Muscle layer of duodenum (tissue), 2 donors: ENCODE results near the gene MB21D2.
"Not testable (repeated sequence)": the region's sequence is repeated elsewhere in the genome, so short reads cannot be mapped to it uniquely, and the experiment has no call there.

ENCODE experiments used
- H3K27ac ChIP-seq: one replicate; pipeline ENCODE4 v1.7.0; 2013; ENCODE audit warnings: mild to moderate bottlenecking, low read length
- H3K27me3 ChIP-seq: one replicate; pipeline ENCODE4 v1.7.0; 2013; ENCODE audit warnings: low read depth, mild to moderate bottlenecking, control low read depth, low read length
- H3K36me3 ChIP-seq, 2 donors: one replicate each; pipeline ENCODE4 v1.7.0; 2013; ENCODE audit warnings: low read length in 2 of 2, control low read depth in 1 of 2, mild to moderate bottlenecking in 1 of 2; ENCODE audit not compliant: insufficient read depth in 2 of 2, control insufficient read depth in 1 of 2
- H3K4me1 ChIP-seq, 2 donors: one replicate each; pipeline ENCODE4 v1.7.0; 2013; ENCODE audit warnings: low read length in 2 of 2, mild to moderate bottlenecking in 2 of 2, control low read depth in 1 of 2, moderate library complexity in 1 of 2; ENCODE audit not compliant: insufficient read depth in 2 of 2, control insufficient read depth in 1 of 2
- H3K4me3 ChIP-seq, 2 donors: one replicate each; pipeline ENCODE4 v1.7.0; 2013; ENCODE audit warnings: low read length in 2 of 2, low read depth in 1 of 2, mild to moderate bottlenecking in 1 of 2
- H3K9me3 ChIP-seq, 2 donors: one replicate each; pipeline ENCODE4 v1.7.0; 2013; ENCODE audit warnings: low read length in 2 of 2, control low read depth in 1 of 2, mild to moderate bottlenecking in 1 of 2; ENCODE audit not compliant: control insufficient read depth in 1 of 2
- donor health status: healthy.

MB21D2 gene

GRCh38 chr3:192794216-192794615 is 123.4 kb downstream of the MB21D2 start:
- peaks cover 3 to 10% of the 10 kb centered on the region in 2 donors for H3K36me3 ChIP-seq
- no peaks in the 10 kb centered on the region for H3K4me1 ChIP-seq
- H3K27me3 ChIP-seq, result no peaks in the 10 kb centered on the region
- no peak overlapping the region for H3K4me3 ChIP-seq
- H3K9me3 ChIP-seq, result no peaks in the 10 kb centered on the region
- H3K27ac ChIP-seq, result no peak overlapping the region

GRCh38 chr3:192788816-192789515 is 128.7 kb downstream of the MB21D2 start:
- H3K27ac ChIP-seq, H3K4me3 ChIP-seq, H3K4me1 ChIP-seq, H3K9me3 ChIP-seq, H3K36me3 ChIP-seq, H3K27me3 ChIP-seq: not testable (repeated sequence)

- no peak overlapping the region for H3K4me3 ChIP-seq
- no peak overlapping the region for H3K27ac ChIP-seq
- no peaks in the 10 kb centered on the region for H3K4me1 ChIP-seq
- no peaks in the 10 kb centered on the region for H3K27me3 ChIP-seq
- H3K36me3 ChIP-seq, result no peaks in the 10 kb centered on the region
- H3K9me3 ChIP-seq, result peaks cover 0 to 14% of the 10 kb centered on the region in 2 donors
These were observed 139.1 kb downstream of the MB21D2 start for GRCh38 chr3:192778508-192778907.

GRCh38 chr3:192774341-192774740 is 143.3 kb downstream of the MB21D2 start:
- H3K27me3 ChIP-seq, H3K4me3 ChIP-seq, H3K36me3 ChIP-seq, H3K4me1 ChIP-seq, H3K27ac ChIP-seq: not testable (repeated sequence)
- H3K9me3 ChIP-seq, result peaks cover 0 to 14% of the 10 kb centered on the region in 2 donors

- no peak overlapping the region for H3K4me3 ChIP-seq
These were observed 145.3 kb downstream of the MB21D2 start for GRCh38 chr3:192772240-192772894.

GRCh38 chr3:192758654-192759053 is 159.0 kb downstream of the MB21D2 start:
- Histone ChIP-seq H3K9me3 (no peaks in the 10 kb centered on the region), H3K4me3 (no peak overlapping the region), H3K27ac (no peak overlapping the region), H3K36me3 (no peaks in the 10 kb centered on the region), H3K27me3 (no peaks in the 10 kb centered on the region), H3K4me1 (no peaks in the 10 kb centered on the region)

More at GRCh38 chr3:192772240-192772894, 145.3 kb downstream of the MB21D2 start:
- Histone ChIP-seq H3K9me3 (peaks cover 0 to 14% of the 10 kb centered on the region in 2 donors), H3K27ac (no peak overlapping the region), H3K4me1 (no peaks in the 10 kb centered on the region), H3K27me3 (no peaks in the 10 kb centered on the region), H3K36me3 (no peaks in the 10 kb centered on the region)

GRCh38 chr3:192751148-192751547 is 166.5 kb downstream of the MB21D2 start:
- no peaks in the 10 kb centered on the region for H3K27me3 ChIP-seq
- H3K9me3 ChIP-seq, result no peaks in the 10 kb centered on the region
- H3K4me1 ChIP-seq, result no peaks in the 10 kb centered on the region
- H3K27ac ChIP-seq, result no peak overlapping the region
- H3K36me3 ChIP-seq, result no peaks in the 10 kb centered on the region
- H3K4me3 ChIP-seq, result no peak overlapping the region

GRCh38 chr3:192750201-192750600 is 167.5 kb downstream of the MB21D2 start:
- H3K27me3 ChIP-seq, result no peaks in the 10 kb centered on the region
- H3K4me1 ChIP-seq, result no peaks in the 10 kb centered on the region
- no peaks in the 10 kb centered on the region for H3K36me3 ChIP-seq
- H3K27ac ChIP-seq, result no peak overlapping the region
- no peaks in the 10 kb centered on the region for H3K9me3 ChIP-seq
- no peak overlapping the region for H3K4me3 ChIP-seq

GRCh38 chr3:192747746-192748145 is 169.9 kb downstream of the MB21D2 start:
- no peak overlapping the region for H3K27ac ChIP-seq
- H3K4me3 ChIP-seq, result no peak overlapping the region
- H3K4me1 ChIP-seq, result no peaks in the 10 kb centered on the region

GRCh38 chr3:192747145-192747544 is 170.5 kb downstream of the MB21D2 start:
- no peaks in the 10 kb centered on the region for H3K4me1 ChIP-seq
- no peaks in the 10 kb centered on the region for H3K9me3 ChIP-seq
- H3K4me3 ChIP-seq, result no peak overlapping the region
- no peaks in the 10 kb centered on the region for H3K27me3 ChIP-seq
- H3K36me3 ChIP-seq, result no peaks in the 10 kb centered on the region
- no peak overlapping the region for H3K27ac ChIP-seq

More at GRCh38 chr3:192747746-192748145, 169.9 kb downstream of the MB21D2 start:
- Histone ChIP-seq H3K36me3 (no peaks in the 10 kb centered on the region), H3K27me3 (no peaks in the 10 kb centered on the region), H3K9me3 (no peaks in the 10 kb centered on the region)
